Measurements from ENCODE around the gene KCNQ5.

Gene KCNQ5

DNA sequence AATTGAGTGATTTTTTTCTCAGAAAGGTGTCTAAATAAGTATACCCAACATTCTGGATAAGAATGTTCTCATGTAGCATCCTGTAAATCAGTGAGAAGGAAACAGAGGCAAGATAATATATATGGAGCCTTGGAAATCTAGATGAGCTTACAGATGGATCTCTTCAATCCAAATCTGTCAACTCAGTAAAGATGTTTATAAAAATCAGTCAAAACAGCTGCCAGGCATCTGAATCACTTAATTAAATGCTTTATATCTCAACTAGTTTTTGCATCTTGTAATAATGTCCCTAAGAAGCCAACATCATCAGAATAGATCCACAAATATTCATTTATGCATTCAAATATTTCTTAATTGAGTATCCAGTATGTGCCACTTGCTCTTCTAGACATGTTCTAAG lies 303.3 kb downstream of the KCNQ5 start:
- DNase-seq: no peak

DNA sequence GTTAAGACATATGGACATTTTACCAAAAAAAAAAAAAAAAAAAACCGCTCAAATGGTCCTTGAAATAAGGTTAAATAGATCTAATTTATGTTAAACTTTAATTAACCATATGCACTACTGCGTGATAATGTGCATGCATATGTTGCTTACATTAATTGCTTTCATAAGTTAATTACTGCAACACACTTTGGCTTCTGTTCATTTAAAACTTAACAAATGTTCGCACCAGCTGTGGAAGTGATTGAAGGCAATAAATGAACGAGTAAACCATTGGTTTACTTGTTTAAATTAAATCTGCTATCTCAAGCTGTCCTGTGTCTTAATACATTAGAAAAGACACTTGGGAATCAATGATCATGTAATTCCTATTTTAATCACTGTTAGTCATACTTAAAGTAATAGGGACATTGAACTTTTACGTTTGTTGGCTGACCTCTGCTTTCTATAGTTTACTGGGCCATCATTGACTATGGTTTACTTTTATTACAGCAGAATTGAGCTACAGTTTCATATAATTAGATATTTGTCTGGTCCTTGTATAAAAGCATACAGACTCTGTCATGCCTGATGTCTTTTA lies 308.8 kb downstream of the KCNQ5 start:
- no peak for DNase-seq

DNA sequence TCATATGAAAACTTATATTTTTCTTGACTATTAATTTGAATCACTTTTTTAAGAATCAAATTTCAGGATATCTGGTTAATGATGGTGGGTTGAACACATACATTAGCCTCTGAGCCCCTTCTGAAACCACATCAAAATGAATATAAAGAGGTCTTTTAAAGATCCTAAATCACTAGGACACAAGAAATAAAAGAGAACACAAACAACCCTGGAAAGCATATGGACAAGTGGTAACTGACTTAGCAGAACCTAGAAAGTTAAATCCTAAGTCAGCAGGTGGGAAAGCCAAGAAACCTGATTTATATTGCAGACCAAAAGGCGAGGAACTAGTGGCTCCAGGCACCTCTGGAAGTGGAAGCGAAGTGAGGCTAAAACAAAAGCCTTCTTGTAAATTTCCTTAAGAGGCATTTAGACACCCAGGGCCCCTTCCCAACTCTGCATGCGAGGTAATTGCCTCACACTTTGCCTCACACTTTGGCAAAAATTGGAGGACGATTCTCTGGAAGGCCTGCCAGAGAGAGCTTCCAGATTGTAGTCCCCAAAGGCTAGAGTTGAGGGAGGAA lies 309.5 kb downstream of the KCNQ5 start:
- DNase-seq: no peak

DNA sequence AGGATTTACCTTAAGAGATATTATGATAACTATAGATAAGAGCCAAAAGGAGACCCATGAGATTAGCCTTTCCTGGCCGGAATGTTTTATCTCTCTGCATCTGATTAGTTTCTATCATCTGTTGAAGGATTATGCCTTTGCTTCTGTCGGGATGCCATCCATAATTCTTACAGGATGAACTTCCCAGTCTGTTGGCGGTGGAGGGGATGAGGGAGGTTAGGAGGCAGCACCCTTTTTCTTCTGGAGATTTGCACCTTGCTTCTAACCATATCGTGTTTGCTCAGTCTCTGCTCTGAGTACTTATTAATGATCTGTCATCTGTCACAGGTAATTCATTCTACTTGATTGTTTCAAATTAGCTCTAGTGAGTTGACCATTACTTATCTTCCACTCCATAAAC lies 311.4 kb downstream of the KCNQ5 start:
- no peak for DNase-seq

- DNase-seq: no peak
Measured at GRCh38 chr6:72936766-72937559, 315.1 kb downstream of the KCNQ5 start.

DNA sequence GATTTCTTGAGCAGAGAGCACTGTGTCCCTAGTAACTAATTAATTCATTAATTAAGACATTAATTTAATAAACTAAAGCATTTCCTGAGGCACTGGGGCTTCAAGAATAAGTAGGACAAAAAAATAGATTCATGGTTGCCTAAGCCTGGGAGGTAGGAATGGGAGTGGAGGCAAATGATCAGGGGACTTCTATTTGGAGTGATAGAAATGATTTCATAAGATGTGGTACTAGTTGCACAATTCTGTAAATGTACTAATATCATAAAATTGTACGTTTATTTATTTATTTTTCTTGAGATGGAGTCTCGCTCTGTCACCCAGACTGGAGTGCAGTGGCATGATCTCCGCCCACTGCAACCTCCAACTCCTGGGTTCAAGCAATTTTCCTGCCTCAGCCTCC lies 316.2 kb downstream of the KCNQ5 start:
- no peak for DNase-seq

DNA sequence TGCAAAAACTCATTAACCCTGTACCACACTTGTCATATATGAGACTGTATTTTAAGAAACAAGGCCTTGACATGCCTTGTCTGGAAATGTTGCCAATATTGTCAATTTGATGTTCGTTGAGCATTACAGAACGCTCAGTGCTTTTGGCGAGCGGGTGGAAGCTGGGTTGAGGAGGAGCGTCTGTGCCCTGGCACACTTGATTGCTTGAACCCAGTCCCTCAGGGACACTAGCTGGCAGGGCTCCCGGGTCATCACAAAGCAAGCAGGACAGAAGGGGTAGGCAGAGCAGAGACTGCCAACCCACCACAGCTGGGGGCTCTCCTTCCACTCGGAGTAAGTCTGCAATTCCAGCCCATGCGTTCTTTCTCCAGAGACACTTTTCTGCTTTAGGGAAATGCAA lies 317.1 kb downstream of the KCNQ5 start:
- DNase-seq: no peak

DNA sequence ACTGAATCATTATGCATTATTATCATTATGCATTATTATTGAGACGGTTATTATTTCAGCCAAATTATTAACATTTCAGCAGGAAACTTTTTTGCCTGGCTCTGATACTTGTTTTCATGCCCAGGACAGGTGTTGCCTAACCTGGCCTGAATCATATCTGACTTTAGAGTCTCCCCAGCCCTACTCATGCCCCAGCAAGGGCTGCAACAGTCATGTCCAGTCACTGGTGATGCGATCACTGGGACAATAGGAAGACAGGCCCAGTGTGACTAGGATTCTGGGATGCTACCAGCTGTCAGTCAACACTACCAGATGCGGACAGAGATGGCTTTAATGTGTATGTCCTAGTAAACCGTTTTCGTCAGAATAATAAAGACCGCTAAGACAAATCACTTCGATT lies 318.4 kb downstream of the KCNQ5 start:
- DNase-seq: no peak

DNA sequence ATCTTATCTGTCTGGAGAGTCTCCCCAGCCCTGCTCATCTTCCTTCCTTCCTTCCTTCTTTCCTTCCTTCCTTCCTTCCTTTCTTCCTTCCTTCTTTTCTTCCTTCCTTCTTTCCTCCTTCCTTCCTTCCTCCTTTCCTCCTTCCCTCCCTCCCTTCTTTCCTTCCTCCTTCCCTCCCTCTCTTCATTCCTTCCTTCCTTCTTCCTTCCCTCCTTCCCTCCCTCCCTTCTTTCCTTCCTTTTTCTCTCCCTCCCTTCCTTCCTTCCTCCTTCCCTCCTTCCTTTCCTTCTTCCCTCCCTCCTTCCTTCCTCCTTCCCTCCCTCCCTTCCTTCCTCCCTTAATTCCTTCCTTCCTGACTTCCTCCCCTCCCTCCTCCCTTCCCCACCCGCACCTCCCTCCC lies 319.4 kb downstream of the KCNQ5 start:
- DNase-seq: no peak

GRCh38 chr6:72941751-72942150 lies 319.9 kb downstream of the KCNQ5 start:
- no peak for DNase-seq

GRCh38 chr6:72943699-72944098 lies 321.8 kb downstream of the KCNQ5 start:
- DNase-seq: no peak

GRCh38 chr6:72944660-72945059 lies 322.8 kb downstream of the KCNQ5 start:
- no peak for DNase-seq

DNA sequence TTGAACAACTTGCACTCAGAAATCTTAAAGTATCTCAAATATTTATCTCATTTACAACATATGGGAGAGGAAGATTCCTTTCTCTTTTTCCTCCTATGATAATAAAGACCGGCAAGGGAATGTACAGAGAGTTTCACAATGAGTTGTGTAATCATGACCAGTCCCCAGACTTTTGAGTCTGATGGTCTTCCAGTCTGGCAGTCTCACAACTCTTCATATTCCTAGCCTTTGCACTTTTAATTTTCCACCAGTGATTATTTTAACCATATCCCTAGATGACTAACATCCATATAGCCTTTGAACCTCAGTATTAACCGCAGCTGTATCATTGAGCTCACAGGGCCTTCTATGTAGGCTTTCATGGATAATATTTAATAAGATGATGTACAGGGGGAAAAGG lies 324.9 kb downstream of the KCNQ5 start:
- DNase-seq: no peak

DNA sequence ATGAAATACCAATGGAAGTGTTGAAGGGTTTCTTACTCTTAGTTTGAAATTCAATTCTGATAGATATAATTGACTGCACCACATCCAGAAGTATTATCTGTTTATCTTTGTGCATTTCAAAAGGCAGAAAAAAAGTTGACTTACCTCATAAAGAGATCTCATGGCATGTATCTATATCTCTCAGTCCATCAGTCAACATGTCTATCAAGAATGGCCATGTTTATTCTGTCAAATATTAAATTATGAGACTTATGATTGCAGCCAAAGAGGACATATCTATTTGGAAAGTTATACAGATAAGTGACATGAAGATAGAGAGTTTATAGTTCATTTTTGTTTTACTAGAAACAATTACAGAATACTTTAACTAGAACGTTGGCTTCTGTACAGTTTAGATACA lies 325.7 kb downstream of the KCNQ5 start:
- DNase-seq: no peak

DNA sequence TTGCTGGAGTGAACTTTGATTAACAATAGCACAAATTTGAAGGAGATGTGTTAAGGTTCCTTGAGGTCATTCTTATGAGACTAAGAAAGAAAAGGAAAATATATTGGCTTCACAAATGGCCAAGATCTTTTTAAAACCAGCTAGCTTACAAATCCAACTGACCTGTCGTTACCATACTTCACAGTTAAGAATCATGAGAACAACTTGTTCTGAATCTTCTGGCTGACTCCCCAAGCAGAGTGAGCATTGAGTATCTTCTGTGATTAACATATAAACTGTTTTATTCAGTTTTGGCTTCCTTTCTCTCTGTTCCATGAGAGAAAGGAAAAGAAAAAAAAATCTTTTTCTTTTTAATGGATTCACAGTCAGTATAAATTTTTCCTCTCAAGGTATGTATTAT lies 326.3 kb downstream of the KCNQ5 start:
- no peak for DNase-seq

DNA sequence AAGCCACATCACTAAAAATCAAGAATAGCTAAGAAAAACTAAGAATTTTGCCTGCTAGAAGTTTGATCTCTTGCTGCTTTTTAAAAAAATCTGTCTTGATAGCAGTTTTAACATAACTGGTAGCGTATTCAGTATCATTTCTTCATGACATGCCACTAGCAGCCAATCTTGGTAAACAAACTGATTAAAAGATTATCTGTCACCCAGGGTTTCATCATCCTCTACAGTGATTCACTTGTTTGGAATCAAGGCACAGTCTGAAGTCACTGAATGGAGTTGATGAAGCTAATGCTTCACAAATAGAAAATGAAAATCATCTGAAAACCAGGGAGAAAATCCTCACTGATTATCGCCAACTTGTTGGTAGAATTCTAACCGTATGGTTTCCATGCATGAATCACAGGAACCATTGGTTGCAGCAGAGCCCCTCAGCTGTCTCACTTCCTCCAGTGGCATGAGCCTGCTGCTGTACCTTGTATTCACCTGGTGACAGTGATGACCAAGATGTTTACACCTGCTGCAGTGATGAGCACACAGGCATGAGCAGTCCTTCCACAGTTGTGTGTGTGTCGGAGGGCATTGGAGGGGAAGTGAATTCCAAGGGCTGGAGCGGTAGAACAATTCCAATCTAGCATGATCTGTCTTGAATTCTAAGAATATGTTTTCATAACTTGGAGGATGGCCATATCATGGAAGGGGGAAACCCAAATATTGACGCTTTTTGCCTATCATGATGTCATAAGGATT lies 328.4 kb downstream of the KCNQ5 start:
- no peak for DNase-seq

DNA sequence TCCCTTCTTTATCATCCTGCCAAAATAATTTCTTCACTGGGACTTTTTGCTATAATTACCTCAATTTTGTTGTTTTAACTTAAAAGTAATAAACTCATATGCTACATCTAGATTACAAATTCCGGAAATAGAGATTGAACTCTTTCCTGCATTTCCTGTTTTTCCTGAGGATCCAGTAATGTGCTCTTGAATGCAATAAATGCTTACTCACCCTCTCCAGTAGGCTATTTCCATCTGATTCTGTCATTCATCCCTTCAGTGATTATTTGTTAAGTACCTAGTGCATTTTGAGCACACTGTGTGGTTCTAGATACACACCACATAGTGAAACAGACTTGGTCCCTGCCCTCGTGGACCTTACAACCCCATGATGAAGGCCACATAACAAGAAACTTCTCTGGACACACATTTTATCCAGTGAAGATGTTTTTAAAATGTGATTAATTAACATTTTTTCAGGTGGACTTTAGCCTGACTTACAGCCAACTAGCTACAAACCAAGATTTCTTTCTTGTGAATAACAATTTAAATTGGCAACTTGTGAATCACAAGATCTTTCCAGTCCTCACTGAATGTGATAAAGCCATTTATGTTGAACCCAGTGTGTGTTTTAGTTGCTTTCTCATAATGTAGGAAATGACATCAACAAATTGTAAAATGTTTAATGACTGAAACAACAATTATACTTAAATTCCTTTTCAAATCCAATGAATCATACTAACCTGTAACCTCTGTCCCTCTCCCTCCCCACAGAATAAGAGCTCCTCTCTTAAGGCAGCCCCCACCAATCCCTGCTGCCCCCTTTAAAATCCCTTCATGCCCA lies 331.2 kb downstream of the KCNQ5 start:
- no peak for DNase-seq

GRCh38 chr6:72953971-72954381 lies 332.1 kb downstream of the KCNQ5 start:
- no peak for DNase-seq

- DNase-seq: no peak
Measured at GRCh38 chr6:72954716-72955115, 332.9 kb downstream of the KCNQ5 start.

GRCh38 chr6:72955666-72956065 lies 333.8 kb downstream of the KCNQ5 start:
- DNase-seq: no peak

- no peak for DNase-seq
Measured at GRCh38 chr6:72956272-72956671, 334.4 kb downstream of the KCNQ5 start.

GRCh38 chr6:72959821-72960220 lies 338.0 kb downstream of the KCNQ5 start:
- no peak for DNase-seq

GRCh38 chr6:72963946-72964345 lies 342.1 kb downstream of the KCNQ5 start:
- no peak for DNase-seq
